OCI-LY7 (cell line): ENCODE measurements around the gene GMEB2.

Source experiments
- EZH2phosphoT487 ChIP-seq: fragments of 200-600 bp; sonication (generic); IDR thresholded peaks from 2 replicates; pipeline ENCODE4 v1.6.1; 2018; ENCODE audit warnings: low read depth, borderline replicate concordance, mild to moderate bottlenecking, mixed run types, antibody characterized with exemption, low read length, moderate library complexity, mixed read lengths
- TF ChIP-seq, protein P1 (sequence below): fragments of 200-600 bp; sonication (generic); conservative IDR thresholded peaks from 2 replicates; pipeline ENCODE4 v1.5.1; 2014; ENCODE audit warnings: mild to moderate bottlenecking, antibody characterized with exemption, low read length, moderate library complexity, mixed read lengths

DNA sequence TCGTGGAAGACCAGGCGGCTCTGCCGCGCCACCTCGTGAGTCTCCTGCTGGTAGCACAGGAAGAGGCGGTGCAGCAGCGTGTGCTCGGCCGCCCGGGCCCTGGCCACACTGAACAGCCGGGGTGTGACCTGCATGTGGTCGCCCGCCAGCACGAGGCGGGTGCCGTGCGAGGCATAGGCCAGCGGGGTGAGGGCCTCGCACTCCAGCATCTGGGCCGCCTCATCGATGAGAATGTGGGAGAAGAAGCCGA is 59.8 kb downstream of the GMEB2 start:
- TF ChIP-seq, protein P1, sequence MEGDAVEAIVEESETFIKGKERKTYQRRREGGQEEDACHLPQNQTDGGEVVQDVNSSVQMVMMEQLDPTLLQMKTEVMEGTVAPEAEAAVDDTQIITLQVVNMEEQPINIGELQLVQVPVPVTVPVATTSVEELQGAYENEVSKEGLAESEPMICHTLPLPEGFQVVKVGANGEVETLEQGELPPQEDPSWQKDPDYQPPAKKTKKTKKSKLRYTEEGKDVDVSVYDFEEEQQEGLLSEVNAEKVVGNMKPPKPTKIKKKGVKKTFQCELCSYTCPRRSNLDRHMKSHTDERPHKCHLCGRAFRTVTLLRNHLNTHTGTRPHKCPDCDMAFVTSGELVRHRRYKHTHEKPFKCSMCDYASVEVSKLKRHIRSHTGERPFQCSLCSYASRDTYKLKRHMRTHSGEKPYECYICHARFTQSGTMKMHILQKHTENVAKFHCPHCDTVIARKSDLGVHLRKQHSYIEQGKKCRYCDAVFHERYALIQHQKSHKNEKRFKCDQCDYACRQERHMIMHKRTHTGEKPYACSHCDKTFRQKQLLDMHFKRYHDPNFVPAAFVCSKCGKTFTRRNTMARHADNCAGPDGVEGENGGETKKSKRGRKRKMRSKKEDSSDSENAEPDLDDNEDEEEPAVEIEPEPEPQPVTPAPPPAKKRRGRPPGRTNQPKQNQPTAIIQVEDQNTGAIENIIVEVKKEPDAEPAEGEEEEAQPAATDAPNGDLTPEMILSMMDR = peak; percentile 10; the same call in 1 of the 2 replicates
- TF ChIP-seq EZH2phosphoT487 = no peak
